Vagina (tissue), 2 donors: ENCODE results near the gene RRAS. TPM values are rescaled to one million over a fixed set of nuclear protein-coding genes. Genes with fewer than 3 reads are reported as not detected.

Source experiments
- DNase-seq, 2 donors: peaks; one replicate each; pipeline ENCODE4 v3.0.0-alpha.2; 2017; ENCODE audit errors: extremely low spot score in 2 of 2
- H3K27ac ChIP-seq: fragments of 200-600 bp; sonication (generic); one replicate; pipeline ENCODE4 v1.5.1; 2019
- H3K27me3 ChIP-seq: fragments of 200-600 bp; sonication (generic); one replicate; pipeline ENCODE4 v1.5.1; 2019
- H3K36me3 ChIP-seq, 2 donors: fragments of 200-600 bp; sonication (generic); one replicate each; pipeline ENCODE4 v1.5.1; 2017 to 2019
- H3K4me1 ChIP-seq: fragments of 200-600 bp; sonication (generic); one replicate; pipeline ENCODE4 v1.5.1; 2019
- H3K4me3 ChIP-seq, 2 donors: fragments of 200-600 bp; sonication (generic); 1 replicate in 1 of 2; 2 replicates in 1 of 2; pipeline ENCODE4 v1.5.1; 2016 to 2019
- H3K9me3 ChIP-seq: fragments of 200-600 bp; sonication (generic); one replicate; pipeline ENCODE4 v1.5.1; 2019
- POLR2A ChIP-seq, 2 donors: fragments of 450-650 bp; IDR thresholded peaks; one replicate each; pipeline ENCODE4 v1.6.1; 2017; ENCODE audit warnings: antibody characterized with exemption in 2 of 2, mild to moderate bottlenecking in 2 of 2, moderate library complexity in 2 of 2
- POLR2AphosphoS5 ChIP-seq, 2 donors: sonication (generic); formaldehyde crosslinking; IDR thresholded peaks; one replicate each; pipeline ENCODE4 v1.9.0; 2017; ENCODE audit warnings: antibody characterized with exemption in 2 of 2, mild to moderate bottlenecking in 2 of 2, low read depth in 1 of 2; ENCODE audit not compliant: insufficient read depth in 1 of 2
- intact Hi-C: fragments of 100-400 bp; cut with DNase I; formaldehyde crosslinking; loops from one replicate; pipeline ENCODE4 v1.15.1; 2023
- total RNA-seq: library from RNA; depleted of rRNA; stranded (reverse); fragments of >200 nt; gene quantifications from one replicate; pipeline ENCODE4 v1.2.3, GENCODE V29; 2016
- TF ChIP-seq, protein P1 (sequence below), 3 experiments: fragments of 450-650 bp in 2 of 3; fragments of 200-600 bp in 1 of 3; sonication (generic) in 1 of 3; IDR thresholded peaks; one replicate each; pipeline ENCODE4 v1.5.1; 2017 to 2019; ENCODE audit warnings: antibody characterized with exemption in 3 of 3, mild to moderate bottlenecking in 2 of 3, moderate library complexity in 2 of 3

RRAS gene
- total RNA-seq, 1 donor from 2014 or later, result 112 TPM

DNA sequence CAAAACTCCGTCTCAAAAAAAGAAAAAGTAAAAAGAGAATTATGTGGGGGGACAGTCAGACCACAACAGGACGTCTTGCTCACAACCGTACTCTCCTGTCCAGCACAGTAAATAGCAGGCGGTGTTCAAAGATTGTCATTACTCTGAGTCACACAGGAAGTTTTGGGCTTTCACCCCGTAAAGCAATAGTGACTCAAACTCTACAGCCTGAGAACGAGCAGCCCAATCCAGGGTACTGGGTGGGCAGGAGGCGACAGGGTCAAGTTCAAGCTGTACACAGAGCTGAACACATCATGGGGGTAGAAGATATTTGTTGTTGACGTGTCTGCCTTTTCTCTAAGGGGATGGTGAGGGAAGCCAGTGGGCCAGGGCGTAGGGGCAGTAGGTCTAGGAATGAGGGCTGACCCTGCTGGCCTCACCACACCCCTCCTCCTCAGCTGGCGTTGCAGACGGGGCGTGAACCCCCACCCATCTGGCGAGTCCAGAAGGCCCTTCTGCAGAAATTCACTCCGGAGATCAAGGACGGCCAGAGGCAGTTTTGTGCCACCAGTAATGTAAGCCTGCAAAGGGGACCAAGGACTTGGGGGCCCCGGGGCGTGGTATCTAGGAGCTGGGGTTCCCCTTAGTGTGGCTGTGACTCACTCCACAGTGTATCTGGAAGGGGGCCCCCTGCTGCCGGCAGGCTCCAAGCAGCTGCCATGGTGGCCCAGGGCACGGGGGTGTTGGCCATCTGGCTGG, 25.7 kb downstream of the RRAS start:
- TF ChIP-seq, protein P1, sequence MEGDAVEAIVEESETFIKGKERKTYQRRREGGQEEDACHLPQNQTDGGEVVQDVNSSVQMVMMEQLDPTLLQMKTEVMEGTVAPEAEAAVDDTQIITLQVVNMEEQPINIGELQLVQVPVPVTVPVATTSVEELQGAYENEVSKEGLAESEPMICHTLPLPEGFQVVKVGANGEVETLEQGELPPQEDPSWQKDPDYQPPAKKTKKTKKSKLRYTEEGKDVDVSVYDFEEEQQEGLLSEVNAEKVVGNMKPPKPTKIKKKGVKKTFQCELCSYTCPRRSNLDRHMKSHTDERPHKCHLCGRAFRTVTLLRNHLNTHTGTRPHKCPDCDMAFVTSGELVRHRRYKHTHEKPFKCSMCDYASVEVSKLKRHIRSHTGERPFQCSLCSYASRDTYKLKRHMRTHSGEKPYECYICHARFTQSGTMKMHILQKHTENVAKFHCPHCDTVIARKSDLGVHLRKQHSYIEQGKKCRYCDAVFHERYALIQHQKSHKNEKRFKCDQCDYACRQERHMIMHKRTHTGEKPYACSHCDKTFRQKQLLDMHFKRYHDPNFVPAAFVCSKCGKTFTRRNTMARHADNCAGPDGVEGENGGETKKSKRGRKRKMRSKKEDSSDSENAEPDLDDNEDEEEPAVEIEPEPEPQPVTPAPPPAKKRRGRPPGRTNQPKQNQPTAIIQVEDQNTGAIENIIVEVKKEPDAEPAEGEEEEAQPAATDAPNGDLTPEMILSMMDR (IDR thresholded peaks at IDR 0.05), result no peak
- no peak for TF ChIP-seq POLR2A (IDR thresholded peaks at IDR 0.05)
- no peak for TF ChIP-seq POLR2AphosphoS5 (IDR thresholded peaks at IDR 0.05; ENCODE audit: insufficient read depth in 1 of 2, low read depth in 1 of 2)
- DNase-seq, result no peak
- intact Hi-C loops, result no loop called here
- H3K4me1 ChIP-seq, result peaks cover 16% of the 10 kb centered on the region
- no peaks in the 10 kb centered on the region for H3K9me3 ChIP-seq
- H3K36me3 ChIP-seq, result peaks cover 0 to 56% of the 10 kb centered on the region in 2 donors
- no peaks in the 10 kb centered on the region for H3K27me3 ChIP-seq
- H3K4me3 ChIP-seq, result no peak overlapping the region
- no peak overlapping the region for H3K27ac ChIP-seq

DNA sequence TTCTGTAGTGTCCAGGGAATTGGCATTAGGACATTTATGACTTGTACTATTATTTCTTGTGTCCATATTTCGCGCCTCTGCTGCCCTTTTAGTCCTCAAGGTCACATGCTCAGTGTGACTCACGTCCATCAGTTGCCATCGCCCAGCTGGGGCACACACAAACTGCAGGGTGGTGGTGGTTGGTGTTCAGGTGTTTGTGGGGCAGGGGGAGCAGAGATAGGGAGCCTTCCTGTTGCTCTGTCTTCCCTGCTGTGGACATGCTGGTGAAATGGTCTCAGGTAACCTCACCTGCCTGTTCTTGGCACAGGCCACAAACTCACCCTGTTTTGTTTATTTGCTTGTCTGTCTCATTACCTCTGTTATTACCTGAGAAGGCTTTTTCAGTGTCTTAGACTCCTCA, 26.6 kb downstream of the RRAS start:
- no peak overlapping the region for H3K4me3 ChIP-seq

DNA sequence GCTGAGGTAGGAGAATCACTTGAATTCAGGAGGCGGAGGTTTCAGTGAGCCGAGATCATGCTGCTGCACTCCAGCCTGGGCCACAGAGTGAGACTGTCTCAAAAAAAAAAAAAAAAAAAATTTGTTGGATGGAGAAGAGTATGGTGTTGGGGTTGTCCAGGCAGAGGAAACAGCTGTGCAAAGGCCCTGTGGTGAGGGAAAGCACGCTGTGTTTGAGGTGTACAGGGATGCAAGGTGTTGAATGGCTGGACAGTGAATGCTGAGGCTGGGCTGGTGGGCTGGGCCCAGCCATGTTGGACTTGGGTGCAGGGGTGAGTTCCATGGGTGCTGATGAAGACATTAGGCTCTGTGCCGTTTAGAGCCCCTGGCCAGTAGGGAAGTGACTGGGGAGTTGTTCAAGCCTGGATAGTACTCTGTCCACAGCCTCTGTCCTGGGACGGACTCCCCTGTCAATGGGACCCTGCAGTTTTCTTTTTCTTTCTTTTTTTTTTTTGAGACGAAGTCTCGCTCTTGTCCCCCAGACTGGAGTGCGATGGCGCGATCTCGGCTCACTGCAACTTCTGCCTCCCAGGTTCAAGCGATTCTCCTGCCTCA, 30.3 kb downstream of the RRAS start:
- Histone ChIP-seq H3K4me3 (no peak overlapping the region), H3K4me1 (peaks cover 14% of the 10 kb centered on the region), H3K27me3 (no peaks in the 10 kb centered on the region), H3K9me3 (no peaks in the 10 kb centered on the region), H3K27ac (no peak overlapping the region), H3K36me3 (peaks cover 0 to 37% of the 10 kb centered on the region in 2 donors)
- intact Hi-C loops, result no loop called here
- no peak for DNase-seq
- TF ChIP-seq POLR2A (IDR thresholded peaks at IDR 0.05), result no peak
- TF ChIP-seq, protein P1 (IDR thresholded peaks at IDR 0.05), result no peak
- TF ChIP-seq POLR2AphosphoS5 (IDR thresholded peaks at IDR 0.05; ENCODE audit: insufficient read depth in 1 of 2, low read depth in 1 of 2), result no peak

More for the DNA sequence above, 26.6 kb downstream of the RRAS start:
- DNase-seq, result no peak
- no peaks in the 10 kb centered on the region for H3K27me3 ChIP-seq
- TF ChIP-seq POLR2A (IDR thresholded peaks at IDR 0.05), result no peak
- no peak for TF ChIP-seq POLR2AphosphoS5 (IDR thresholded peaks at IDR 0.05; ENCODE audit: insufficient read depth in 1 of 2, low read depth in 1 of 2)
- TF ChIP-seq, protein P1 (IDR thresholded peaks at IDR 0.05), result no peak
- intact Hi-C loops, result no loop called here
- H3K9me3 ChIP-seq, result no peaks in the 10 kb centered on the region
- no peak overlapping the region for H3K27ac ChIP-seq
- H3K36me3 ChIP-seq, result peaks cover 0 to 53% of the 10 kb centered on the region in 2 donors
- peaks cover 16% of the 10 kb centered on the region for H3K4me1 ChIP-seq

DNA sequence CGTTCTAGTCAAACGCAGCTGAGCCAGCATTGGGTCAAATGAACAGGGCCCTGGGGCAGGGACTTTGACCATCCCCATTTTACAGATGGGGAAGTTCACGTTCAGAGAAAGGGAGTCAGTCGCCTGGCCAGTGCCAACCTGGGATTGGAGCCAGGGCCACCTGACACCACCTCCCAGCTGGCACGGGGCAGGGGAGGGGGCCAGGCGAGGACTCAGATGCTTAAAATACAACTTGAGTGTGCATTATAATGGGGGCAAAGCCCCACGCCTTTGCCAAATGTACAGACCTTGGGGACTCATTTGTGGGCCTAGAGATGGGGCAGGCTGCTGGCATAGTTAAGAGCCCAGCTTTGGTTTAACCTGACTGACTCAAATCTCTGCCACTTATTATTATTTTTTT, 34.3 kb downstream of the RRAS start:
- H3K4me3 ChIP-seq, result no peak overlapping the region
- no peaks in the 10 kb centered on the region for H3K4me1 ChIP-seq
- no peaks in the 10 kb centered on the region for H3K9me3 ChIP-seq
- no peaks in the 10 kb centered on the region for H3K27me3 ChIP-seq
- peaks cover 0 to 68% of the 10 kb centered on the region in 2 donors for H3K36me3 ChIP-seq
- DNase-seq, result no peak
- intact Hi-C loops, result no loop called here
- TF ChIP-seq, protein P1 (IDR thresholded peaks at IDR 0.05), result no peak
- TF ChIP-seq POLR2A (IDR thresholded peaks at IDR 0.05) (no peak), POLR2AphosphoS5 (IDR thresholded peaks at IDR 0.05; ENCODE audit: insufficient read depth in 1 of 2, low read depth in 1 of 2) (no peak)
- H3K27ac ChIP-seq, result no peak overlapping the region

DNA sequence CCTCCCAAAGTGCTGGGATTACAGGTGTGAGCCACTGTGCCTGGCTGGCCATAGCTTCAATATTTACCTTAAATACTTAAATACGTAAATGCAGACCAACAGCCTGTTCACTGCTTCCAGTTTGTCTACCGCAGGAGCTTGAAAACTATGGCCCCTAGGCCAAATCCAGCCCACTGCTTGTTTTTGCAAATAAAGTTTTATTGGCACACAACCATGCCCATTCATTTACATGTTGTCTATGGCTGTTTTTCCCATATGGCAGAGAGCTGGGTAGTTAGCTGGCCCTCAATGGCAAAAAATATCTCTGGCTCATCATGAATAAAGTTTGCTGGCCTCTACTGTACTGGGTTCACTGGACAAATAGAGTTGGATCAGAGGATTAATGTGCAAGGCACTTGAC, 37.1 kb downstream of the RRAS start:
- H3K9me3 ChIP-seq, result no peaks in the 10 kb centered on the region
- no peaks in the 10 kb centered on the region for H3K4me1 ChIP-seq
- H3K36me3 ChIP-seq, result peaks cover 0 to 61% of the 10 kb centered on the region in 2 donors
- H3K27ac ChIP-seq, result no peak overlapping the region
- DNase-seq, result no peak
- H3K27me3 ChIP-seq, result no peaks in the 10 kb centered on the region
- no peak overlapping the region for H3K4me3 ChIP-seq
- intact Hi-C loops, result no loop called here
- TF ChIP-seq POLR2A (IDR thresholded peaks at IDR 0.05), result no peak
- no peak for TF ChIP-seq POLR2AphosphoS5 (IDR thresholded peaks at IDR 0.05; ENCODE audit: insufficient read depth in 1 of 2, low read depth in 1 of 2)
- TF ChIP-seq, protein P1 (IDR thresholded peaks at IDR 0.05), result no peak
